K562 (cell line): ENCODE data around the gene GRP. TPM values are rescaled to one million over a fixed set of nuclear protein-coding genes. Genes with fewer than 3 reads are reported as not detected.

Experiments used
- ATAC-seq: fragments of 200-7000 bp; cut with Tn5 transposase; 3 replicates; pipeline ENCODE4 v1.9.1; 2020; ENCODE audit warnings: moderate library complexity
- BruUV-seq: library from RNA; stranded (reverse); fragments of 400-500 nt; replicated peaks from 2 replicates; lab custom pipeline; 2021; lab: Mats Ljungman, UMichigan
- CTCF ChIA-PET: fragments of 300-600 bp; formaldehyde crosslinking; extraction: SDS; loops from one replicate; lab custom pipeline; 2021; ENCODE audit warnings: low intra/inter-chr PET ratio; lab: Yijun Ruan, JAX
- POLR2A ChIA-PET: fragments of 300-600, 350-650 bp; sonication (Branson Sonifier 250); formaldehyde crosslinking; extraction: SDS; loops from one replicate; lab custom pipeline; 2021; ENCODE audit warnings: antibody characterized with exemption, inconsistent platforms; lab: Yijun Ruan, JAX
- DNase-seq, 4 experiments: peaks; one replicate each; pipeline versions ENCODE4 v3.0.0 to v3.0.0-alpha.2; 2011 to 2018; ENCODE audit warnings: low spot score in 3 of 4, mixed read lengths in 3 of 4; ENCODE audit errors: extremely low read depth in 1 of 4
- FAIRE-seq: peaks from 2 replicates; lab custom pipeline; 2011; peaks lifted over from hg19 to GRCh38; lab: Jason Lieb, UNC
- H2AFZ ChIP-seq: 2 replicates; pipeline ENCODE4 v1.6.0; 2011; ENCODE audit warnings: low read depth, low read length, control low read depth, inconsistent platforms
- H3K27ac ChIP-seq: fragments of 200-600 bp; 3 replicates; pipeline ENCODE4 v1.8.0; 2011; ENCODE audit warnings: low read depth, mild to moderate bottlenecking, control low read depth, inconsistent platforms, low read length, moderate library complexity, mixed read lengths; ENCODE audit errors: extremely low read depth
- H3K27me3 ChIP-seq, 2 experiments: fragments of 300-600 bp in 1 of 2; 2 replicates in 1 of 2; 3 replicates in 1 of 2; pipeline versions ENCODE4 v1.6.0 to v1.8.0; 2011; ENCODE audit warnings: inconsistent platforms in 2 of 2, low read length in 2 of 2, mild to moderate bottlenecking in 1 of 2, mixed read lengths in 1 of 2, moderate library complexity in 1 of 2; ENCODE audit not compliant: control insufficient read depth in 2 of 2, insufficient read depth in 2 of 2
- H3K36me3 ChIP-seq: fragments of 300-600 bp; 3 replicates; pipeline ENCODE4 v1.8.0; 2011; ENCODE audit warnings: mild to moderate bottlenecking, low read length, inconsistent platforms; ENCODE audit not compliant: control insufficient read depth, insufficient read depth
- H3K4me1 ChIP-seq, 2 experiments: fragments of 200-600 bp in 1 of 2; replicated peaks in 1 of 2; 2 replicates in 1 of 2; 3 replicates in 1 of 2; pipeline versions ENCODE4 v1.5.1 to v1.8.0; 2011; ENCODE audit warnings: inconsistent platforms in 2 of 2, low read length in 2 of 2, mild to moderate bottlenecking in 1 of 2, mixed read lengths in 1 of 2, moderate library complexity in 1 of 2; ENCODE audit not compliant: control insufficient read depth in 2 of 2, insufficient read depth in 2 of 2
- H3K4me2 ChIP-seq: 2 replicates; pipeline ENCODE4 v1.6.1; 2011; ENCODE audit warnings: low read length, control low read depth, inconsistent platforms, mixed read lengths; ENCODE audit not compliant: insufficient read depth
- H3K4me3 ChIP-seq: fragments of 200-600 bp; sonication (generic), shearing (Covaris generic); 2 replicates; pipeline ENCODE4 v1.5.1; 2016; ENCODE audit warnings: control low read depth, inconsistent platforms
- H3K79me2 ChIP-seq: fragments of 200-600 bp; 3 replicates; pipeline ENCODE4 v1.8.0; 2011; ENCODE audit warnings: low read length, inconsistent platforms; ENCODE audit not compliant: control insufficient read depth, insufficient read depth
- H3K9ac ChIP-seq, 2 experiments: 2 replicates each; pipeline versions ENCODE4 v1.6.0 to v1.6.1; 2011; ENCODE audit warnings: low read depth in 2 of 2, low read length in 2 of 2, control low read depth in 1 of 2, inconsistent platforms in 1 of 2, mild to moderate bottlenecking in 1 of 2, mixed read lengths in 1 of 2; ENCODE audit not compliant: insufficient read depth in 1 of 2
- H3K9me1 ChIP-seq: one replicate; pipeline ENCODE4 v1.6.0; 2011; ENCODE audit warnings: inconsistent platforms, mild to moderate bottlenecking, low read length, moderate library complexity; ENCODE audit not compliant: control insufficient read depth, insufficient read depth
- H3K9me3 ChIP-seq: replicated peaks from 2 replicates; pipeline ENCODE4 v1.5.1; 2011; ENCODE audit warnings: low read depth, low read length, inconsistent platforms; ENCODE audit not compliant: control insufficient read depth, insufficient read depth
- H4K20me1 ChIP-seq: replicated peaks from 2 replicates; pipeline ENCODE4 v1.6.1; 2011; ENCODE audit warnings: low read length, inconsistent platforms, mixed read lengths; ENCODE audit not compliant: control insufficient read depth, insufficient read depth
- ATF1 ChIP-seq, 2 experiments: fragments of 450-650 bp in 1 of 2; IDR thresholded peaks; 2 replicates each; pipeline ENCODE4 v1.6.1; 2016; ENCODE audit warnings: missing compliant biosample characterization in 1 of 2, missing genetic modification characterization in 1 of 2
- RBM34 ChIP-seq: fragments of 200-400 bp; formaldehyde crosslinking; IDR thresholded peaks from 2 replicates; pipeline ENCODE4 v1.6.1; 2018; ENCODE audit warnings: low read length, borderline replicate concordance; ENCODE audit not compliant: insufficient read depth
- WGBS: fragments of 100-300 bp; shearing (Covaris generic); methylation state at CpG from one replicate; pipeline ENCODE4 v1.1.6; 2016; ENCODE audit warnings: low coverage, mixed read lengths; ENCODE audit not compliant: insufficient coverage; ENCODE audit errors: missing lambda C conversion rate; 5-methylcytosine and 5-hydroxymethylcytosine counted together
- in situ Hi-C: fragments of 300-500 bp; cut with MboI; formaldehyde crosslinking; loops from 4 replicates; pipeline ENCODE4 v1.15.0; 2018; ENCODE audit warnings: inconsistent platforms, mixed read lengths
- intact Hi-C: fragments of 100-400 bp; cut with micrococcal nuclease; formaldehyde crosslinking; loops from 2 replicates; pipeline ENCODE4 v1.14.2; 2022
- polyA plus RNA-seq, 8 experiments: library from polyadenylated mRNA; depleted of rRNA in 4 of 8; stranded (reverse) in 5 of 8; unstranded in 3 of 8; fragments of >200 nt; fragmentation: Nextera tagmentation in 2 of 8; fragmentation: Illumina TruSeq in 1 of 8; extraction: Ambion mirVana in 2 of 8; extraction: Trizol in 1 of 8; gene quantifications; 2 replicates each; pipeline versions ENCODE4 v1.2.1 to v1.2.3, GENCODE V29; 2011 to 2014; ENCODE audit warnings: inconsistent platforms in 1 of 8, missing spikeins in 1 of 8
- total RNA-seq, 7 experiments: library from RNA; depleted of rRNA in 6 of 7; stranded (reverse); fragments of >200 nt in 6 of 7; fragmentation: Illumina TruSeq in 2 of 7; extraction: Trizol in 2 of 7; gene quantifications; 2 replicates each; pipeline versions ENCODE4 v1.2.1 to v1.2.3, GENCODE V29; 2011 to 2021; ENCODE audit warnings: low replicate concordance in 1 of 7
- TF ChIP-seq, protein P1 (sequence below): fragments of 250-450 bp; sonication (Bioruptor Pico); IDR thresholded peaks from 2 replicates; pipeline ENCODE4 v1.8.0; 2022; ENCODE audit warnings: inconsistent platforms

GRP gene
- total and polyA plus RNA-seq, 9 of the 15 experiments (the other 6 are each of a cell fraction or from before 2014, with no cell fraction given): 0.07 TPM; not detected in 8

DNA sequence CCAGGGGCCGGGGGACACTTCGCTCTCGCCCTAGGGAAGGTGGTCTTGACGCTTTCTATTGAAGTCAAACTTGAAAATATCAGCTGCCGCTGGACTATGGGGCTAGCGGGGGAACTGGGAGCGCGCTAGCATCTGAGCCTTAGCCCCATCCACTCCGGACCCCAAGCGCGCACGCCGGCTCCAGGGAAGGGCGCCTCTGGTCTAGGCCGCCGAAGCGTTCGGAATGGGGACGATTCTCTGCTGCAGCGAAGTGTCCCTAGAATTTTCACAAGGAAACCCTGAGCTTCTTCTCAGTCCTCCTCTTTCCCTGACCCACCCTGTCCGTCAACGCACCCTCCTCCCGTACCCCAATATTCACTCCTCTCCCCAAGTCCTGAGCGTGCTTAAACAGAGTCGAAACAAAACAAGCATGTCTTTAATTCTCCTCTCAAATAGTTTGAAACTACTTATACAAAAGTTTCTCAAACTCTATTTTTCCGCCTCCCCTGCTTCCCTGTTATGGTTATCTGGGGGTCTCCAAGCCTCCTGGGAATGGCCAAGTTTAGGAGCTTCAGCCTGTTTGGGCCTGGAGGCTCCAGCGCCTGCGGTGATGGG, 48.3 kb downstream of the GRP start:
- Histone ChIP-seq H3K27ac (no peak overlapping the region), H2AFZ (no peak overlapping the region), H3K36me3 (no peaks in the 10 kb centered on the region), H3K4me1 (peaks cover 0 to 24% of the 10 kb centered on the region in 2 experiments; a peak in 2 of 5 replicates), H3K27me3 (peaks cover 5 to 55% of the 10 kb centered on the region in 2 experiments; a peak in 3 of 5 replicates), H3K79me2 (no peaks in the 10 kb centered on the region), H3K4me3 (no peak overlapping the region), H3K9me3 (no peaks in the 10 kb centered on the region), H3K4me2 (no peak overlapping the region), H4K20me1 (no peaks in the 10 kb centered on the region), H3K9ac (no peak overlapping the region), H3K9me1 (no peaks in the 10 kb centered on the region)
- no peak for FAIRE-seq
- BruUV-seq: no TSS peak
- WGBS: 44% methylated on average over 24 of the region's 28 CpGs
- intact Hi-C loops: no loop called here
- in situ Hi-C loops: no loop called here
- DNase-seq: no peak
- POLR2A ChIA-PET: interaction anchor here (1.5 kb wide), 1 partner anchor 18 kb away, joined by 3 read pairs; no protein-coding TSS in a partner anchor
- TF ChIP-seq ATF1 (CRISPR knock-in tag; IDR thresholded peaks at IDR 0.05): no peak
- no peak for TF ChIP-seq ATF1 (tag; IDR thresholded peaks at IDR 0.05)
- TF ChIP-seq, protein P1, sequence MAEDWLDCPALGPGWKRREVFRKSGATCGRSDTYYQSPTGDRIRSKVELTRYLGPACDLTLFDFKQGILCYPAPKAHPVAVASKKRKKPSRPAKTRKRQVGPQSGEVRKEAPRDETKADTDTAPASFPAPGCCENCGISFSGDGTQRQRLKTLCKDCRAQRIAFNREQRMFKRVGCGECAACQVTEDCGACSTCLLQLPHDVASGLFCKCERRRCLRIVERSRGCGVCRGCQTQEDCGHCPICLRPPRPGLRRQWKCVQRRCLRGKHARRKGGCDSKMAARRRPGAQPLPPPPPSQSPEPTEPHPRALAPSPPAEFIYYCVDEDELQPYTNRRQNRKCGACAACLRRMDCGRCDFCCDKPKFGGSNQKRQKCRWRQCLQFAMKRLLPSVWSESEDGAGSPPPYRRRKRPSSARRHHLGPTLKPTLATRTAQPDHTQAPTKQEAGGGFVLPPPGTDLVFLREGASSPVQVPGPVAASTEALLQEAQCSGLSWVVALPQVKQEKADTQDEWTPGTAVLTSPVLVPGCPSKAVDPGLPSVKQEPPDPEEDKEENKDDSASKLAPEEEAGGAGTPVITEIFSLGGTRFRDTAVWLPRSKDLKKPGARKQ (CRISPR knock-in tag): no peak
- no peak for TF ChIP-seq RBM34
- TF ChIP-seq, all 486 proteins: peak for 0
- ATAC-seq: no peak
- CTCF ChIA-PET: no interaction called here
